Sigmoid colon (tissue), 7 donors: ENCODE data around the gene FYB1. TPM values are rescaled to one million over a fixed set of nuclear protein-coding genes. Genes with fewer than 3 reads are reported as not detected.

ENCODE experiments used
- DNase-seq: peaks from one replicate; pipeline ENCODE4 v3.0.0-alpha.2; 2019
- H3K27ac ChIP-seq, 4 donors: fragments of 200-600 bp; sonication (generic); one replicate each; pipeline ENCODE4 v1.5.1; 2016 to 2019; ENCODE audit warnings: mild to moderate bottlenecking in 1 of 4
- H3K27me3 ChIP-seq, 3 donors: fragments of 200-600 bp; sonication (generic); one replicate each; pipeline ENCODE4 v1.5.1; 2019; ENCODE audit warnings: mild to moderate bottlenecking in 1 of 3
- H3K36me3 ChIP-seq, 4 donors: fragments of 200-600 bp; sonication (generic); one replicate each; pipeline ENCODE4 v1.5.1; 2016 to 2019
- H3K4me1 ChIP-seq, 4 donors: fragments of 200-600 bp; sonication (generic); one replicate each; pipeline ENCODE4 v1.5.1; 2017 to 2019
- H3K4me3 ChIP-seq, 4 donors: fragments of 200-600 bp; sonication (generic); one replicate each; pipeline ENCODE4 v1.5.1; 2017 to 2019; ENCODE audit warnings: mild to moderate bottlenecking in 2 of 4, moderate library complexity in 1 of 4
- H3K9me3 ChIP-seq, 4 donors: fragments of 200-600 bp in 3 of 4; sonication (generic) in 3 of 4; one replicate each; pipeline versions ENCODE4 v1.5.1 to v1.6.1; 2013 to 2019
- EP300 ChIP-seq, 4 donors: sonication (generic); formaldehyde crosslinking; IDR thresholded peaks; one replicate each; pipeline ENCODE4 v1.6.1; 2017; ENCODE audit warnings: antibody characterized with exemption in 4 of 4
- POLR2A ChIP-seq, 2 donors: fragments of 450-650 bp; IDR thresholded peaks; one replicate each; pipeline ENCODE4 v1.6.1; 2016; ENCODE audit warnings: antibody characterized with exemption in 2 of 2, mild to moderate bottlenecking in 2 of 2, moderate library complexity in 2 of 2
- POLR2AphosphoS5 ChIP-seq, 4 donors: sonication (generic); formaldehyde crosslinking; IDR thresholded peaks; one replicate each; pipeline ENCODE4 v1.6.1; 2017; ENCODE audit warnings: antibody characterized with exemption in 4 of 4
- WGBS, 2 donors: extraction: QIAGEN DNeasy Blood & Tissue Kit; methylation state at CpG; one replicate each; pipeline ENCODE4 v1.1.7; 2013; 5-methylcytosine and 5-hydroxymethylcytosine counted together
- intact Hi-C: fragments of 100-400 bp; cut with DNase I; formaldehyde crosslinking; loops from one replicate; pipeline ENCODE4 v1.15.1; 2023
- polyA plus RNA-seq, 3 donors: library from polyadenylated mRNA; stranded (reverse); fragments of 200-250 nt; gene quantifications; one replicate each; pipeline ENCODE4 v1.2.3, GENCODE V29; 2013
- total RNA-seq, 4 donors: library from RNA; depleted of rRNA; stranded (reverse); fragments of >200 nt; gene quantifications; one replicate each; pipeline ENCODE4 v1.1.0, GENCODE V29; 2016
- TF ChIP-seq, protein P1 (sequence below), 4 experiments: fragments of 450-650 bp in 3 of 4; fragments of 200-600 bp in 1 of 4; IDR thresholded peaks; one replicate each; pipeline ENCODE4 v1.5.1; 2016 to 2019; ENCODE audit warnings: antibody characterized with exemption in 4 of 4, mild to moderate bottlenecking in 3 of 4, moderate library complexity in 2 of 4
- donor health status: healthy with polysubstance abuse.
- donor health status: Bipolar disorder and iron deficiency.
- donor health status: healthy.

Gene FYB1
- total and polyA plus RNA-seq, 7 donors, result 2.8 to 18.2 (median 11.1) TPM

DNA sequence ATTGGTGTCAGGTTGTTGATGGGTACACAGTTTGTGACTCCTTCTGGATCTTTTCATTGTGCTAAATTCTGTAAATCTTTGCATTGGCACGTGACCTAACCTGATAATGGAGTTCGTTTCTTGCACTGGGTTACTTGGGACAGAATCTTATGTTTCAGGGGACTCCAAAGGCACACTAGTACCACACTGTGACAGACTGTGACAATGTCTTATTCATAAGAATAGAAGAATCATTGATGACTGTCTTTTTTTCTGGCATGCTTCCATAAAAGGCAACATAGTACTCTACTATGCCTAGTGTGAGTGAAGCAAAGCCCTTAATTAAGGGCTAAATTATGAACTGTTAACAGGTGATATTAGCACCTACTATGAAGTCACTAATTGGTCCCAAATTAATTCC lies 109.8 kb downstream of the FYB1 start:
- intact Hi-C loops, result no loop called here
- no peak for DNase-seq
- H3K4me3 ChIP-seq, result no peak overlapping the region
- TF ChIP-seq POLR2AphosphoS5 (IDR thresholded peaks at IDR 0.05), result no peak
- no peak for TF ChIP-seq EP300 (IDR thresholded peaks at IDR 0.05)
- TF ChIP-seq, protein P1, sequence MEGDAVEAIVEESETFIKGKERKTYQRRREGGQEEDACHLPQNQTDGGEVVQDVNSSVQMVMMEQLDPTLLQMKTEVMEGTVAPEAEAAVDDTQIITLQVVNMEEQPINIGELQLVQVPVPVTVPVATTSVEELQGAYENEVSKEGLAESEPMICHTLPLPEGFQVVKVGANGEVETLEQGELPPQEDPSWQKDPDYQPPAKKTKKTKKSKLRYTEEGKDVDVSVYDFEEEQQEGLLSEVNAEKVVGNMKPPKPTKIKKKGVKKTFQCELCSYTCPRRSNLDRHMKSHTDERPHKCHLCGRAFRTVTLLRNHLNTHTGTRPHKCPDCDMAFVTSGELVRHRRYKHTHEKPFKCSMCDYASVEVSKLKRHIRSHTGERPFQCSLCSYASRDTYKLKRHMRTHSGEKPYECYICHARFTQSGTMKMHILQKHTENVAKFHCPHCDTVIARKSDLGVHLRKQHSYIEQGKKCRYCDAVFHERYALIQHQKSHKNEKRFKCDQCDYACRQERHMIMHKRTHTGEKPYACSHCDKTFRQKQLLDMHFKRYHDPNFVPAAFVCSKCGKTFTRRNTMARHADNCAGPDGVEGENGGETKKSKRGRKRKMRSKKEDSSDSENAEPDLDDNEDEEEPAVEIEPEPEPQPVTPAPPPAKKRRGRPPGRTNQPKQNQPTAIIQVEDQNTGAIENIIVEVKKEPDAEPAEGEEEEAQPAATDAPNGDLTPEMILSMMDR (IDR thresholded peaks at IDR 0.05), result no peak
- no peak for TF ChIP-seq POLR2A (IDR thresholded peaks at IDR 0.05)
- no peaks in the 10 kb centered on the region for H3K9me3 ChIP-seq
- WGBS, 2 donors, result 74 to 78% methylated on average over 2 of the region's 2 CpGs
- no peak overlapping the region for H3K27ac ChIP-seq
- H3K36me3 ChIP-seq, result no peaks in the 10 kb centered on the region
- H3K27me3 ChIP-seq, result no peaks in the 10 kb centered on the region
- H3K4me1 ChIP-seq, result no peaks in the 10 kb centered on the region

DNA sequence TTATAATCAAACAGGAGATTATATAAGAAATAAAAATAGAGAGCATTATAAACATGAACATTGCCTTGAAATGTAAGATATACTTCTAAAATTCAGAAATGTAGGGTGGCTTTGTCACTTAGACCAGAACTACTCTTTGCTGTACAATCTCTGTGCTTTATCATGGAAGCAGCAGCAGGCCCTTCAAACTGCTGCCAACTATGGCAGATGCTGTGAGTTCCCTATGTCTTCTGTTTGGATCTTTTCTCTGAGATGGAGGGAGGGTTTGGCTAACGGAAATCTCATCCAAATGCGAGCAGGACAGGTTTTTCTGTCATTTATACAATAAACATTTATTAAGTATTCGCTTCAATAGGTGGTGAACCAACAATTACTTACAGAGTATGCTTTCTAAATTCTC lies 110.4 kb downstream of the FYB1 start:
- H3K9me3 ChIP-seq, result no peaks in the 10 kb centered on the region
- no peak for DNase-seq
- H3K27ac ChIP-seq, result no peak overlapping the region
- 67 to 79% methylated on average over 3 of the region's 3 CpGs for WGBS, 2 donors
- TF ChIP-seq, protein P1 (IDR thresholded peaks at IDR 0.05), result no peak
- TF ChIP-seq POLR2AphosphoS5 (IDR thresholded peaks at IDR 0.05), result no peak
- TF ChIP-seq EP300 (IDR thresholded peaks at IDR 0.05), result no peak
- no peak for TF ChIP-seq POLR2A (IDR thresholded peaks at IDR 0.05)
- no peaks in the 10 kb centered on the region for H3K36me3 ChIP-seq
- H3K4me1 ChIP-seq, result no peaks in the 10 kb centered on the region
- intact Hi-C loops, result no loop called here
- H3K27me3 ChIP-seq, result no peaks in the 10 kb centered on the region
- no peak overlapping the region for H3K4me3 ChIP-seq

DNA sequence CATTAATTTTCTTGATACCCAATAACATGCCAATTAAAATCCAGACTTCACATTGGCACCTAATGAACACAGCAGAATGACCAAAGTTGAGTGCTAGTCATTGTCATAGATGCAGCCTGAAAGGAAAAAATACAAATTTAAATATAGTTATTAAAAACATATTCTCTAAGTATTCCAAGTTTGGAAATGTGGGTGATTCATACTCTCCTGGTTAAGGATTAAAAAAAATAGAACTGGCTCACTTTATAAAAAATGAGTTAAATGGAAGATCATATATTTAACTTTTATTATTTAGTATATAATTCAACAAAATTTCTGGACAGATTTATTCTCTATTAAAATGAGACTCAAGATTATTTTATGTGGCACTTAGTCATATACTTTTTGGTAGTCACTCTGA lies 112.0 kb downstream of the FYB1 start:
- Histone ChIP-seq H3K4me1 (no peaks in the 10 kb centered on the region), H3K4me3 (no peak overlapping the region), H3K36me3 (no peaks in the 10 kb centered on the region), H3K27ac (no peak overlapping the region), H3K9me3 (no peaks in the 10 kb centered on the region), H3K27me3 (no peaks in the 10 kb centered on the region)
- intact Hi-C loops, result no loop called here
- no peak for TF ChIP-seq POLR2AphosphoS5 (IDR thresholded peaks at IDR 0.05)
- TF ChIP-seq EP300 (IDR thresholded peaks at IDR 0.05), result no peak
- TF ChIP-seq, protein P1 (IDR thresholded peaks at IDR 0.05), result no peak
- no peak for TF ChIP-seq POLR2A (IDR thresholded peaks at IDR 0.05)
- DNase-seq, result no peak

DNA sequence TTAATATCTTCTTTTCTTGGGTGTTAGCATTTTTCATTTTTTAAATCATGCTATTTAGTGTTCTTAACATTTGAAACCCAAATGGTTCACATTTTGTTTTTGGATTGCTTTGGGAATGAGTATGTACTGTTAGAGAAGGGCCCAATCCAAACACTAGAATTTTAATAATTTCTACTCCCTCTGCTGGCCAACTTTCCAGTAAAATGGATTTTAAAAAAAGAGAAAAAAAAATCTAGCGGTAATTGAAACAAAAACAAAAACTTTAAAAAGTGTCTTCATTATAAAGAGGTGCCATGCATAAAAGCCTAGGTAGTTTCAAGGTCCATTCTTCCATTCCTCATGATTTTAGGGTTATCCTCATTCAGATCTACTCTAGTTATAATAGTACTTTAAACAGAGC lies 113.0 kb downstream of the FYB1 start:
- no peak for DNase-seq
- TF ChIP-seq POLR2AphosphoS5 (IDR thresholded peaks at IDR 0.05) (no peak), EP300 (IDR thresholded peaks at IDR 0.05) (no peak), POLR2A (IDR thresholded peaks at IDR 0.05) (no peak)
- TF ChIP-seq, protein P1 (IDR thresholded peaks at IDR 0.05), result no peak
- Histone ChIP-seq H3K9me3 (no peaks in the 10 kb centered on the region), H3K4me3 (no peak overlapping the region), H3K4me1 (no peaks in the 10 kb centered on the region), H3K27ac (no peak overlapping the region), H3K27me3 (no peaks in the 10 kb centered on the region), H3K36me3 (no peaks in the 10 kb centered on the region)
- intact Hi-C loops, result no loop called here
- 55 to 65% methylated on average over 1 of the region's 1 CpG for WGBS, 2 donors

DNA sequence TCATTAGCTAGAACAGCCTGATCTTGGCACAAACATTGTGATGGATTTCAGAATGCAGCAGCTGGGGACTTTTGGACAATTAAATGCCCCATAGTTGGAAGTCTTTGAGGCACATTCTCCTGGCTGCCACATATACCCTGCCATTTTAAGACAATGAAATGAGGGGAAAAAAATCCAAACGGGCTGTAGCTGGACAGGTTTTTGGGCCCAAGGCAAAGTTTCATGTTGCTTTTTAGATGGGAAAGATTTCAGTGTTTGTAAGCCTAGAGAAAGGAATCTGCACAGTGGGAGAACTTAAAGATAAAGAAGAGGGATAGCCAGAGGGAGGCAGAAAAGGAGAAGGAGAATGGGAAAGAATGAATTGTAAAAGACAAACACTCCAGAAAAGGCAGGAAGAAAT lies 115.1 kb downstream of the FYB1 start:
- WGBS, 2 donors, result 71 to 80% methylated on average over 1 of the region's 1 CpG
- TF ChIP-seq EP300 (IDR thresholded peaks at IDR 0.05) (no peak), POLR2AphosphoS5 (IDR thresholded peaks at IDR 0.05) (no peak), POLR2A (IDR thresholded peaks at IDR 0.05) (no peak)
- TF ChIP-seq, protein P1 (IDR thresholded peaks at IDR 0.05), result no peak
- H3K27ac ChIP-seq, result no peak overlapping the region
- no peak for DNase-seq
- no peaks in the 10 kb centered on the region for H3K27me3 ChIP-seq
- intact Hi-C loops, result no loop called here
- no peak overlapping the region for H3K4me3 ChIP-seq
- H3K36me3 ChIP-seq, result no peaks in the 10 kb centered on the region
- H3K9me3 ChIP-seq, result no peaks in the 10 kb centered on the region
- no peaks in the 10 kb centered on the region for H3K4me1 ChIP-seq
